PC-9 (cell line): Measurements from ENCODE around the gene SCML1.

Experiments
- CTCF ChIP-seq: fragments of 200-600 bp; sonication (generic); conservative IDR thresholded peaks from 2 replicates; pipeline ENCODE4 v1.6.1; 2017; ENCODE audit warnings: mixed run types, antibody characterized with exemption, mild to moderate bottlenecking, moderate library complexity
- EZH2 ChIP-seq: fragments of 200-600 bp; sonication (generic); IDR thresholded peaks from 2 replicates; pipeline ENCODE4 v1.8.0; 2017; ENCODE audit warnings: antibody characterized with exemption, low read depth

- TF ChIP-seq CTCF: no peak
- TF ChIP-seq EZH2: no peak
Measured at GRCh38 chrX:17721715-17722114, 15.6 kb upstream of the SCML1 start.
